Gastrocnemius medialis (tissue), 4 donors: Measurements from ENCODE around the gene TSPAN7. TPM values are rescaled to one million over a fixed set of nuclear protein-coding genes. Genes with fewer than 3 reads are reported as not detected.

Experiments used
- ATAC-seq, 2 donors: fragments of 150-250 bp; one replicate each; pipeline ENCODE4 v1.9.1; 2016
- DNase-seq, 2 donors: peaks; one replicate each; pipeline ENCODE4 v3.0.0-alpha.2; 2019
- H3K27ac ChIP-seq, 4 donors: fragments of 200-600 bp; sonication (generic); 1 replicate in 1 of 4; 2 replicates in 3 of 4; pipeline ENCODE4 v1.5.1; 2016 to 2018; ENCODE audit warnings: mild to moderate bottlenecking in 2 of 4, moderate library complexity in 1 of 4
- H3K27me3 ChIP-seq, 3 donors: fragments of 200-600 bp; sonication (generic) in 2 of 3; 1 replicate in 1 of 3; 2 replicates in 2 of 3; pipeline versions ENCODE4 v1.5.1 to v1.6.0; 2016 to 2019; ENCODE audit warnings: mild to moderate bottlenecking in 1 of 3, moderate library complexity in 1 of 3
- H3K36me3 ChIP-seq, 2 donors: fragments of 200-600 bp; sonication (generic) in 1 of 2; one replicate each; pipeline ENCODE4 v1.5.1; 2017 to 2018
- H3K4me1 ChIP-seq, 2 donors: fragments of 200-600 bp; sonication (generic) in 1 of 2; one replicate each; pipeline ENCODE4 v1.5.1; 2016 to 2017; ENCODE audit warnings: mild to moderate bottlenecking in 2 of 2
- H3K4me3 ChIP-seq, 4 donors: fragments of 200-600 bp; sonication (generic) in 3 of 4; 1 replicate in 1 of 4; 2 replicates in 3 of 4; pipeline ENCODE4 v1.5.1; 2016 to 2019; ENCODE audit warnings: mild to moderate bottlenecking in 2 of 4
- H3K9me3 ChIP-seq, 3 donors: fragments of 200-600 bp; sonication (generic) in 2 of 3; 1 replicate in 1 of 3; 2 replicates in 2 of 3; pipeline ENCODE4 v1.5.1; 2016 to 2019
- POLR2A ChIP-seq, 2 donors: fragments of 450-650 bp; IDR thresholded peaks; one replicate each; pipeline ENCODE4 v1.6.1; 2017; ENCODE audit warnings: antibody characterized with exemption in 2 of 2, mild to moderate bottlenecking in 2 of 2, moderate library complexity in 2 of 2
- in situ Hi-C, 4 donors: fragments of 200-750 bp; cut with MboI; loops; one replicate each; pipeline versions ENCODE4 v1.15.0 to v1.8.0; 2017; ENCODE audit warnings: low sequenced_read_pairs in 4 of 4
- intact Hi-C: fragments of 100-400 bp; cut with DNase I; formaldehyde crosslinking; loops from one replicate; pipeline ENCODE4 v1.15.1; 2023; ENCODE audit warnings: low total_unique reads
- total RNA-seq, 4 donors: library from RNA; depleted of rRNA; stranded (reverse); fragments of >200 nt; gene quantifications; one replicate each; pipeline versions ENCODE4 v1.1.0 to v1.2.3, GENCODE V29; 2016
- TF ChIP-seq, protein P1 (sequence below), 5 experiments: fragments of 450-650 bp in 3 of 5; fragments of 200-600 bp in 2 of 5; sonication (generic) in 2 of 5; IDR thresholded peaks in 4 of 5; conservative IDR thresholded peaks in 1 of 5; 1 replicate in 4 of 5; 2 replicates in 1 of 5; pipeline ENCODE4 v1.5.1; 2016 to 2019; ENCODE audit warnings: antibody characterized with exemption in 5 of 5, mild to moderate bottlenecking in 3 of 5, moderate library complexity in 3 of 5

The TSPAN7 gene
- total RNA-seq, 4 donors from 2014 or later: 38.1 to 288 (median 130) TPM

DNA sequence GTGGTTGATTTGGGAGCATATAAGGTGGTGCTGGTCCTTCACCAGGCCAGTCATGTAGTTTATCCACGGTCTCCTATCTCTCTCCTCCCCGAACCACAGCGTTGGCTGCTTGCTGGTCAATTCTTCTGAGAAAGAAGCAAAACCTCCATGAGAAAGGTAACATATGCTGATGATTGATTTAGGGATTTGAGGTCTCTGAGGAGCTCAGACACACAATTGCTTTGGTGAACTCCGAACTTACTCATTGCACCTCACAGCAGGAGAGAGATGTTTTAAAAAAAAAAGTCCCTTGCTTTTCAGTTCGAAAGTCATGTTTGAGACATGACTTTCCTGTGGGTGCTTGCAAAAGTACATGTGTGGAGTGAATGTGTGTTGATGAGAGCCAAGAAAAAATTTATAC lies 100.2 kb downstream of the TSPAN7 start:
- intact Hi-C loops: no loop called here
- TF ChIP-seq, protein P1, sequence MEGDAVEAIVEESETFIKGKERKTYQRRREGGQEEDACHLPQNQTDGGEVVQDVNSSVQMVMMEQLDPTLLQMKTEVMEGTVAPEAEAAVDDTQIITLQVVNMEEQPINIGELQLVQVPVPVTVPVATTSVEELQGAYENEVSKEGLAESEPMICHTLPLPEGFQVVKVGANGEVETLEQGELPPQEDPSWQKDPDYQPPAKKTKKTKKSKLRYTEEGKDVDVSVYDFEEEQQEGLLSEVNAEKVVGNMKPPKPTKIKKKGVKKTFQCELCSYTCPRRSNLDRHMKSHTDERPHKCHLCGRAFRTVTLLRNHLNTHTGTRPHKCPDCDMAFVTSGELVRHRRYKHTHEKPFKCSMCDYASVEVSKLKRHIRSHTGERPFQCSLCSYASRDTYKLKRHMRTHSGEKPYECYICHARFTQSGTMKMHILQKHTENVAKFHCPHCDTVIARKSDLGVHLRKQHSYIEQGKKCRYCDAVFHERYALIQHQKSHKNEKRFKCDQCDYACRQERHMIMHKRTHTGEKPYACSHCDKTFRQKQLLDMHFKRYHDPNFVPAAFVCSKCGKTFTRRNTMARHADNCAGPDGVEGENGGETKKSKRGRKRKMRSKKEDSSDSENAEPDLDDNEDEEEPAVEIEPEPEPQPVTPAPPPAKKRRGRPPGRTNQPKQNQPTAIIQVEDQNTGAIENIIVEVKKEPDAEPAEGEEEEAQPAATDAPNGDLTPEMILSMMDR (IDR thresholded peaks at IDR 0.05 in 4 of 5, conservative IDR thresholded peaks at IDR 0.05 in 1 of 5): no peak
- no peak for TF ChIP-seq POLR2A (IDR thresholded peaks at IDR 0.05)
- Histone ChIP-seq H3K4me1 (peaks cover 8 to 9% of the 10 kb centered on the region in 2 donors), H3K27ac (peak overlapping the region in 2 of 4 donors; percentile 62 to 63), H3K4me3 (no peak overlapping the region), H3K9me3 (no peaks in the 10 kb centered on the region), H3K36me3 (no peaks in the 10 kb centered on the region), H3K27me3 (no peaks in the 10 kb centered on the region)
- DNase-seq (no peak), ATAC-seq (no peak)
- in situ Hi-C loops: loop anchor here in 1 of 4 donors (25.0 kb wide), 1 partner anchor 199 kb away; no protein-coding TSS in a partner anchor

DNA sequence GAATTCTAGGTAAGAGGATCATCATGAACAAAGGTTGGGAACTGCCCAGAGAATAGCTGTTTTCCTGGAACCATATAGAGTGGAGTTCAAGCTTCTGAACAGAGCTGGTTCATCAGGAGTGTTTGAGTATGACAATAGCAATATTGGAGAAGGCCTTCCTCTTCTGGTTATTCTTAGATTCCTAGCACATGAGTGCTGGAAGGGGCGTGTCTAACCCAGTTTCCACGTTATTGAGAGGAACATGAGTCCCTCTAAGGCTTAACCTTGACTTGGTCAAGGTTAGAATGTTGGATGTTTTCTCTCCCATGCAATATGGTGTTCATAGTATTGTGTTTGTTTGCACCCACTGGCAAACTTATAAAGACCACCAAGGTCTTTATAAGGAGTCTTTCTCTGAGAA lies 101.3 kb downstream of the TSPAN7 start:
- intact Hi-C loops: no loop called here

DNA sequence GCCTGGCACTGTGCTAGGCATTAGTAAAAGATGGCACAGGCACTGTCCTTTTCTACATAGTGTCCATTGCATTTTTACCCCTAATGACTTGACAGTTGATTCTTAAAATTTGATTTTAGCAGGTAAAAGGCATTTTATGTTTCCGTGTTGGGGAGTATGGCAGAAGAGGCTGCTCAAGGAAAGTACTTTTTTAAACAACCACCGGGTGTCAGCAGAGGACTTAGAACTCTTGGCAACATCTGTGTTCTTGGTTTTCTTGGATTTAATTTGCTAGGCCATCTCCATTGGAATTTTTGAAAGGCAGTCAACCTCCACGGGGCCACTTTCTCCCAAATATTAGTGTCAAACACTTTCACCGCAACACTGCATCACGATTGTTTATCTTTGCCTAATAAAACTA lies 102.9 kb downstream of the TSPAN7 start:
- Histone ChIP-seq H3K36me3 (no peaks in the 10 kb centered on the region), H3K27me3 (no peaks in the 10 kb centered on the region), H3K4me1 (peaks cover 7 to 10% of the 10 kb centered on the region in 2 donors), H3K9me3 (no peaks in the 10 kb centered on the region), H3K27ac (no peak overlapping the region), H3K4me3 (no peak overlapping the region)
- DNase-seq: no peak
- in situ Hi-C loops (loop anchor here in 1 of 4 donors (25.0 kb wide), 1 partner anchor 202 kb away; no protein-coding TSS in a partner anchor), intact Hi-C loops (no loop called here)
- ATAC-seq: peak; percentile 61
- TF ChIP-seq, protein P1 (IDR thresholded peaks at IDR 0.05 in 4 of 5, conservative IDR thresholded peaks at IDR 0.05 in 1 of 5): peak in 3 of 5 experiments; percentile 17 to 41 (median 31)
- no peak for TF ChIP-seq POLR2A (IDR thresholded peaks at IDR 0.05)

More for the DNA sequence above, 101.3 kb downstream of the TSPAN7 start:
- in situ Hi-C loops: loop anchor here in 1 of 4 donors (25.0 kb wide), 1 partner anchor 200 kb away; no protein-coding TSS in a partner anchor
- Histone ChIP-seq H3K4me1 (peaks cover 5 to 9% of the 10 kb centered on the region in 2 donors), H3K27ac (peak overlapping the region in 3 of 4 donors; percentile 14 to 63 (median 62)), H3K4me3 (no peak overlapping the region), H3K27me3 (no peaks in the 10 kb centered on the region), H3K36me3 (no peaks in the 10 kb centered on the region), H3K9me3 (no peaks in the 10 kb centered on the region)
- DNase-seq (no peak), ATAC-seq (peak; percentile 18 to 83)
- TF ChIP-seq, protein P1 (IDR thresholded peaks at IDR 0.05 in 4 of 5, conservative IDR thresholded peaks at IDR 0.05 in 1 of 5): no peak
- no peak for TF ChIP-seq POLR2A (IDR thresholded peaks at IDR 0.05)

DNA sequence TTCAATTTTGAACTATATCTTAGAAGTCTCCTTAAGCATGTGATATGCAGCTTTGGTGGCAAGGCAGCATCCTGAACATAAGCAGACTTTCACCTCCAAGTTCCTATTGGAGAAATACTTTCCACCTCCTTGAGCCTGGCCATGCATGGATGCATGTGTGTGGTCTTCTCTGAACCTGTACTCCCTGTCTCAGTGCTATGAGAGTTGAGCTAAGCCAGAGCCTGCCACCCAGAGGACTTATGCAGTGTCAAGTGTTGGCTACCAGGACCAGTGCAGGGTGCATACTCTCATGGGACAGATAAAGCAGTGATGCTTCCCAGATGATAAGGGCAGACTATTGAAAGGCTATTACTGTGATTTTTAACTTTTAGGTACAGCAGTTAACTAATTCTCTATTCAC lies 105.6 kb downstream of the TSPAN7 start:
- H3K27ac ChIP-seq: no peak overlapping the region
- no peak for DNase-seq
- no peak overlapping the region for H3K4me3 ChIP-seq
- H3K9me3 ChIP-seq: no peaks in the 10 kb centered on the region
- TF ChIP-seq, protein P1 (IDR thresholded peaks at IDR 0.05 in 4 of 5, conservative IDR thresholded peaks at IDR 0.05 in 1 of 5): no peak
- TF ChIP-seq POLR2A (IDR thresholded peaks at IDR 0.05): no peak
- peaks cover 0 to 4% of the 10 kb centered on the region in 2 donors for H3K36me3 ChIP-seq
- intact Hi-C loops (no loop called here), in situ Hi-C loops (loop anchor here in 1 of 4 donors (25.0 kb wide), 1 partner anchor 205 kb away; no protein-coding TSS in a partner anchor)
- no peak for ATAC-seq
- H3K4me1 ChIP-seq: peaks cover 12 to 17% of the 10 kb centered on the region in 2 donors
- no peaks in the 10 kb centered on the region for H3K27me3 ChIP-seq
